ENCODE data around the gene SFXN3.

SFXN3 gene

GRCh38 chr10:101035314-101035713 is 4.3 kb downstream of the SFXN3 start:
- no peak for TF ChIP-seq CTCF (IDR thresholded peaks at IDR 0.05; ENCODE audit: low read depth, low read length, missing control alignments)
- no peaks in the 10 kb centered on the region for H3K27me3 ChIP-seq (replicated peaks)
- H3K27ac ChIP-seq, result no peak overlapping the region
- DNase-seq, result no peak
- H3K36me3 ChIP-seq (replicated peaks), result peaks cover 55% of the 10 kb centered on the region
- no peak overlapping the region for H3K4me3 ChIP-seq (ENCODE audit: low read depth, low read length)
- in situ Hi-C loops (cut with HindIII; ENCODE audit: low pct_ligation_motif_present, low sequenced_read_pairs), result no loop called here

- Histone ChIP-seq H3K27ac (no peak overlapping the region), H3K27me3 (replicated peaks) (no peaks in the 10 kb centered on the region), H3K36me3 (replicated peaks) (peaks cover 55% of the 10 kb centered on the region), H3K4me3 (ENCODE audit: low read depth, low read length) (no peak overlapping the region)
- no peak for TF ChIP-seq CTCF (IDR thresholded peaks at IDR 0.05; ENCODE audit: low read depth, low read length, missing control alignments)
- in situ Hi-C loops (cut with HindIII; ENCODE audit: low pct_ligation_motif_present, low sequenced_read_pairs), result no loop called here
- no peak for DNase-seq
These were observed 5.1 kb downstream of the SFXN3 start for GRCh38 chr10:101035916-101036702.

GRCh38 chr10:101036726-101037125 is 5.7 kb downstream of the SFXN3 start:
- no peak for TF ChIP-seq CTCF (IDR thresholded peaks at IDR 0.05; ENCODE audit: low read depth, low read length, missing control alignments)
- Histone ChIP-seq H3K27me3 (replicated peaks) (no peaks in the 10 kb centered on the region), H3K36me3 (replicated peaks) (peaks cover 58% of the 10 kb centered on the region), H3K4me3 (ENCODE audit: low read depth, low read length) (no peak overlapping the region), H3K27ac (no peak overlapping the region)
- in situ Hi-C loops (cut with HindIII; ENCODE audit: low pct_ligation_motif_present, low sequenced_read_pairs), result no loop called here
- no peak for DNase-seq

GRCh38 chr10:101038484-101038883 is 7.5 kb downstream of the SFXN3 start:
- Histone ChIP-seq H3K27me3 (replicated peaks) (no peaks in the 10 kb centered on the region), H3K36me3 (replicated peaks) (peaks cover 59% of the 10 kb centered on the region), H3K27ac (no peak overlapping the region), H3K4me3 (ENCODE audit: low read depth, low read length) (no peak overlapping the region)
- TF ChIP-seq CTCF (IDR thresholded peaks at IDR 0.05; ENCODE audit: low read depth, low read length, missing control alignments), result peak; percentile 23
- no peak for DNase-seq
- in situ Hi-C loops (cut with HindIII; ENCODE audit: low pct_ligation_motif_present, low sequenced_read_pairs), result no loop called here

- DNase-seq, result no peak
- Histone ChIP-seq H3K36me3 (replicated peaks) (peaks cover 56% of the 10 kb centered on the region), H3K27ac (no peak overlapping the region), H3K27me3 (replicated peaks) (no peaks in the 10 kb centered on the region), H3K4me3 (ENCODE audit: low read depth, low read length) (no peak overlapping the region)
- no peak for TF ChIP-seq CTCF (IDR thresholded peaks at IDR 0.05; ENCODE audit: low read depth, low read length, missing control alignments)
- in situ Hi-C loops (cut with HindIII; ENCODE audit: low pct_ligation_motif_present, low sequenced_read_pairs), result no loop called here
These were observed 9.0 kb downstream of the SFXN3 start for GRCh38 chr10:101040061-101040460.

- TF ChIP-seq CTCF (IDR thresholded peaks at IDR 0.05; ENCODE audit: low read depth, low read length, missing control alignments), result no peak
- Histone ChIP-seq H3K27ac (no peak overlapping the region), H3K27me3 (replicated peaks) (no peaks in the 10 kb centered on the region), H3K36me3 (replicated peaks) (peaks cover 48% of the 10 kb centered on the region), H3K4me3 (ENCODE audit: low read depth, low read length) (no peak overlapping the region)
- in situ Hi-C loops (cut with HindIII; ENCODE audit: low pct_ligation_motif_present, low sequenced_read_pairs), result no loop called here
- DNase-seq, result no peak
These were observed 9.8 kb downstream of the SFXN3 start for GRCh38 chr10:101040851-101041250.

Data from brain microvascular endothelial cell (primary cell).